HCT116 (cell line): Measurements from ENCODE around the gene TFCP2L1.

Experiments
- ATF3 ChIP-seq: IDR thresholded peaks from 2 replicates; pipeline ENCODE4 v1.6.1; 2012
- CBX3 ChIP-seq: IDR thresholded peaks from 2 replicates; pipeline ENCODE4 v1.6.1; 2012; ENCODE audit warnings: low read depth
- CEBPB ChIP-seq: IDR thresholded peaks from 2 replicates; pipeline ENCODE4 v1.6.1; 2012; ENCODE audit warnings: low read depth
- CTCF ChIP-seq, 3 experiments: fragments of 200-600 bp in 1 of 3; sonication (generic) in 1 of 3; IDR thresholded peaks in 2 of 3; conservative IDR thresholded peaks in 1 of 3; 2 replicates each; pipeline ENCODE4 v1.5.1; 2012 to 2017; ENCODE audit warnings: low read depth in 2 of 3, low read length in 2 of 3, antibody characterized with exemption in 1 of 3, borderline replicate concordance in 1 of 3, control low read depth in 1 of 3, mild to moderate bottlenecking in 1 of 3, mixed read lengths in 1 of 3, mixed run types in 1 of 3, moderate library complexity in 1 of 3; ENCODE audit not compliant: insufficient read depth in 1 of 3
- MAX ChIP-seq: IDR thresholded peaks from 2 replicates; pipeline ENCODE4 v1.6.1; 2012
- POLR2A ChIP-seq: IDR thresholded peaks from 2 replicates; pipeline ENCODE4 v1.7.0; 2011; ENCODE audit warnings: borderline replicate concordance; ENCODE audit not compliant: insufficient read depth, insufficient read length; ENCODE audit errors: extremely low read depth
- POLR2AphosphoS5 ChIP-seq: IDR thresholded peaks from 2 replicates; pipeline ENCODE4 v1.6.1; 2011; ENCODE audit warnings: mild to moderate bottlenecking, low read depth, low read length, moderate library complexity
- RAD21 ChIP-seq: IDR thresholded peaks from 2 replicates; pipeline ENCODE4 v1.6.1; 2012; ENCODE audit warnings: low read depth, mild to moderate bottlenecking
- REST ChIP-seq: IDR thresholded peaks from 2 replicates; pipeline ENCODE4 v1.6.1; 2012; ENCODE audit warnings: low read depth
- SP1 ChIP-seq: IDR thresholded peaks from 2 replicates; pipeline ENCODE4 v1.6.1; 2012; ENCODE audit warnings: low read depth
- TCF7L2 ChIP-seq: IDR thresholded peaks from 2 replicates; pipeline ENCODE4 v1.7.0; 2011; ENCODE audit warnings: borderline replicate concordance, inconsistent platforms; ENCODE audit not compliant: insufficient read depth, insufficient read length; ENCODE audit errors: extremely low read depth
- ZBTB33 ChIP-seq: IDR thresholded peaks from 2 replicates; pipeline ENCODE4 v1.6.1; 2011; ENCODE audit warnings: mild to moderate bottlenecking, low read length, moderate library complexity; ENCODE audit not compliant: insufficient replicate concordance; ENCODE audit errors: extremely low read depth
- ZFX ChIP-seq: fragments of 450-650 bp; IDR thresholded peaks from 2 replicates; pipeline ENCODE4 v1.6.1; 2017

- TF ChIP-seq CTCF (IDR thresholded peaks at IDR 0.05 in 2 of 3, conservative IDR thresholded peaks at IDR 0.05 in 1 of 3; ENCODE audit: borderline replicate concordance in 1 of 3, insufficient read depth in 1 of 3, low read depth in 2 of 3, low read length in 2 of 3): no peak
- no peak for TF ChIP-seq POLR2A
- no peak for TF ChIP-seq ZFX
- no peak for TF ChIP-seq MAX
- no peak for TF ChIP-seq TCF7L2
- no peak for TF ChIP-seq ATF3
- no peak for TF ChIP-seq CEBPB
- TF ChIP-seq POLR2AphosphoS5: no peak
- no peak for TF ChIP-seq SP1
- TF ChIP-seq REST: no peak
- TF ChIP-seq RAD21: no peak
- TF ChIP-seq CBX3: no peak
- no peak for TF ChIP-seq ZBTB33
Observed at GRCh38 chr2:121276341-121276740, 8.7 kb downstream of the TFCP2L1 start.
